GM12878 (cell line): ENCODE measurements around the gene CLEC4M. TPM values are rescaled to one million over a fixed set of nuclear protein-coding genes. Genes with fewer than 3 reads are reported as not detected.

Experiments
- JUND ChIP-seq: IDR thresholded peaks from 2 replicates; pipeline ENCODE4 v1.6.1; 2012; ENCODE audit warnings: low read depth, mild to moderate bottlenecking, low read length, improper control_type of control experiment, moderate library complexity
- NFYB ChIP-seq: IDR thresholded peaks from 2 replicates; pipeline ENCODE4 v1.6.1; 2011; ENCODE audit warnings: low read depth, mild to moderate bottlenecking, low read length, improper control_type of control experiment, moderate library complexity; ENCODE audit not compliant: insufficient read depth
- NR2F1 ChIP-seq: fragments of 450-650 bp; conservative IDR thresholded peaks from 2 replicates; pipeline ENCODE4 v1.6.1; 2017; ENCODE audit warnings: mild to moderate bottlenecking
- RB1 ChIP-seq: fragments of 450-650 bp; formaldehyde crosslinking; IDR thresholded peaks from 2 replicates; pipeline ENCODE4 v1.6.1; 2017; ENCODE audit warnings: mild to moderate bottlenecking, borderline replicate concordance
- RUNX3 ChIP-seq: IDR thresholded peaks from 2 replicates; pipeline ENCODE4 v1.6.1; 2012; ENCODE audit warnings: low read length, inconsistent platforms
- SMARCA5 ChIP-seq: fragments of 450-650 bp; IDR thresholded peaks from 2 replicates; pipeline ENCODE4 v1.6.1; 2017; ENCODE audit warnings: mild to moderate bottlenecking
- TARDBP ChIP-seq: IDR thresholded peaks from 2 replicates; pipeline ENCODE4 v1.6.1; 2016; ENCODE audit warnings: borderline replicate concordance
- TCF12 ChIP-seq: IDR thresholded peaks from 2 replicates; pipeline ENCODE4 v1.6.1; 2011; ENCODE audit warnings: low read depth, mild to moderate bottlenecking, low read length
- polyA plus RNA-seq, 11 experiments: library from polyadenylated mRNA; depleted of rRNA in 4 of 11; unstranded in 6 of 11; stranded (reverse) in 5 of 11; fragments of >200 nt; fragmentation: Nextera tagmentation in 4 of 11; fragmentation: Illumina TruSeq in 1 of 11; extraction: Ambion mirVana in 4 of 11; extraction: Trizol in 1 of 11; gene quantifications; 1 replicate in 1 of 11; 2 replicates in 10 of 11; pipeline versions ENCODE4 v1.2.1 to v1.2.3, GENCODE V29; 2011 to 2016; ENCODE audit warnings: inconsistent platforms in 2 of 11, missing spikeins in 2 of 11, low read depth in 1 of 11
- total RNA-seq, 4 experiments: library from RNA; depleted of rRNA in 3 of 4; stranded (reverse); fragments of >200 nt in 3 of 4; fragmentation: Illumina TruSeq in 1 of 4; extraction: Trizol in 1 of 4; gene quantifications; 2 replicates each; pipeline versions ENCODE4 v1.2.1 to v1.2.3, GENCODE V29; 2013 to 2021
- TF ChIP-seq, protein P1 (sequence below): fragments of 450-650 bp; IDR thresholded peaks from 2 replicates; pipeline ENCODE4 v1.6.1; 2018; ENCODE audit warnings: borderline replicate concordance, mild to moderate bottlenecking; ENCODE audit not compliant: partially characterized antibody
- TF ChIP-seq, protein P2 (sequence below): fragments of 450-650 bp; conservative IDR thresholded peaks from 2 replicates; pipeline ENCODE4 v1.6.1; 2017; ENCODE audit warnings: mild to moderate bottlenecking, moderate library complexity

Gene CLEC4M
- total and polyA plus RNA-seq, 10 of the 15 experiments (the other 5 are each of a cell fraction or from before 2014, with no cell fraction given): 0.11 to 0.42 (median 0.25) TPM; not detected in 1

DNA sequence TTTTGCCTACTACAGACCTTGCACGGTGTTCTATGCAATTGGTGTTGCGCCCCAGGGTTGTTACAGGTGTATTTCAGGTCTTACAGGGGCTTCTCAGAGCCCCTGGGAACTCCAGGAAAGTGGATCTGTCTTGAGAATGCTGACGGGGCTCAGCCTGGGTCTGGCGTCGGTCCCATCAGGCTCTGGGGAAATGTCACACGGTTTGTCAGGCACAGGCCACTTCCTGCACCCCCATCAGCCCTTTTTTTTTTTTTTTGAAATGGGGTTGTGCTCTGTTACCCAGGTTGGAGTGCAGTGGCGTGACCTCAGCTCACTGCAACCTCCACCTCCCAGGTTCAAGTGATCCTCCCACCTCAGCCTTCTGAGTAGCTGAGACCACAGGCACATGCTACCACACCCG lies 44.4 kb upstream of the CLEC4M start (continued):
- no peak for TF ChIP-seq NFYB
- TF ChIP-seq NR2F1: peak; percentile 31; the same call in 1 of the 2 replicates
- 0 out of 2 replicates have a peak, but pooled peaks have one; percentile 37 for TF ChIP-seq TCF12
- TF ChIP-seq, protein P1, sequence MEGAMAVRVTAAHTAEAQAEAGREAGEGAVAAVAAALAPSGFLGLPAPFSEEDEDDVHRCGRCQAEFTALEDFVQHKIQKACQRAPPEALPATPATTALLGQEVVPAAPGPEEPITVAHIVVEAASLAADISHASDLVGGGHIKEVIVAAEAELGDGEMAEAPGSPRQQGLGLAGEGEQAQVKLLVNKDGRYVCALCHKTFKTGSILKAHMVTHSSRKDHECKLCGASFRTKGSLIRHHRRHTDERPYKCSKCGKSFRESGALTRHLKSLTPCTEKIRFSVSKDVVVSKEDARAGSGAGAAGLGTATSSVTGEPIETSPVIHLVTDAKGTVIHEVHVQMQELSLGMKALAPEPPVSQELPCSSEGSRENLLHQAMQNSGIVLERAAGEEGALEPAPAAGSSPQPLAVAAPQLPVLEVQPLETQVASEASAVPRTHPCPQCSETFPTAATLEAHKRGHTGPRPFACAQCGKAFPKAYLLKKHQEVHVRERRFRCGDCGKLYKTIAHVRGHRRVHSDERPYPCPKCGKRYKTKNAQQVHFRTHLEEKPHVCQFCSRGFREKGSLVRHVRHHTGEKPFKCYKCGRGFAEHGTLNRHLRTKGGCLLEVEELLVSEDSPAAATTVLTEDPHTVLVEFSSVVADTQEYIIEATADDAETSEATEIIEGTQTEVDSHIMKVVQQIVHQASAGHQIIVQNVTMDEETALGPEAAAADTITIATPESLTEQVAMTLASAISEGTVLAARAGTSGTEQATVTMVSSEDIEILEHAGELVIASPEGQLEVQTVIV: no peak
- TF ChIP-seq, protein P2, sequence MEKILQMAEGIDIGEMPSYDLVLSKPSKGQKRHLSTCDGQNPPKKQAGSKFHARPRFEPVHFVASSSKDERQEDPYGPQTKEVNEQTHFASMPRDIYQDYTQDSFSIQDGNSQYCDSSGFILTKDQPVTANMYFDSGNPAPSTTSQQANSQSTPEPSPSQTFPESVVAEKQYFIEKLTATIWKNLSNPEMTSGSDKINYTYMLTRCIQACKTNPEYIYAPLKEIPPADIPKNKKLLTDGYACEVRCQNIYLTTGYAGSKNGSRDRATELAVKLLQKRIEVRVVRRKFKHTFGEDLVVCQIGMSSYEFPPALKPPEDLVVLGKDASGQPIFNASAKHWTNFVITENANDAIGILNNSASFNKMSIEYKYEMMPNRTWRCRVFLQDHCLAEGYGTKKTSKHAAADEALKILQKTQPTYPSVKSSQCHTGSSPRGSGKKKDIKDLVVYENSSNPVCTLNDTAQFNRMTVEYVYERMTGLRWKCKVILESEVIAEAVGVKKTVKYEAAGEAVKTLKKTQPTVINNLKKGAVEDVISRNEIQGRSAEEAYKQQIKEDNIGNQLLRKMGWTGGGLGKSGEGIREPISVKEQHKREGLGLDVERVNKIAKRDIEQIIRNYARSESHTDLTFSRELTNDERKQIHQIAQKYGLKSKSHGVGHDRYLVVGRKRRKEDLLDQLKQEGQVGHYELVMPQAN: no peak
- no peak for TF ChIP-seq JUND
- no peak for TF ChIP-seq RB1
- TF ChIP-seq SMARCA5: no peak
- peak; percentile 51; the same call in 1 of the 2 replicates for TF ChIP-seq RUNX3
- TF ChIP-seq TARDBP: no peak
